ENCODE data around the gene ADRA1B.

GRCh38 chr5:159913501-159913900 lies 2.8 kb upstream of the ADRA1B start:
- TF ChIP-seq CTCF (IDR thresholded peaks at IDR 0.05; ENCODE audit: insufficient read depth, low read length, poor library complexity, severe bottlenecking) (no peak), EZH2phosphoT487 (conservative IDR thresholded peaks at IDR 0.05; ENCODE audit: low read length) (no peak)

Data from SU-DHL-6 (cell line).